ENCODE data around the gene HAPLN2. TPM values are rescaled to one million over a fixed set of nuclear protein-coding genes. Genes with fewer than 3 reads are reported as not detected.

The HAPLN2 gene
- total RNA-seq, 2 donors from 2014 or later, result 6.1 to 10.2 TPM

DNA sequence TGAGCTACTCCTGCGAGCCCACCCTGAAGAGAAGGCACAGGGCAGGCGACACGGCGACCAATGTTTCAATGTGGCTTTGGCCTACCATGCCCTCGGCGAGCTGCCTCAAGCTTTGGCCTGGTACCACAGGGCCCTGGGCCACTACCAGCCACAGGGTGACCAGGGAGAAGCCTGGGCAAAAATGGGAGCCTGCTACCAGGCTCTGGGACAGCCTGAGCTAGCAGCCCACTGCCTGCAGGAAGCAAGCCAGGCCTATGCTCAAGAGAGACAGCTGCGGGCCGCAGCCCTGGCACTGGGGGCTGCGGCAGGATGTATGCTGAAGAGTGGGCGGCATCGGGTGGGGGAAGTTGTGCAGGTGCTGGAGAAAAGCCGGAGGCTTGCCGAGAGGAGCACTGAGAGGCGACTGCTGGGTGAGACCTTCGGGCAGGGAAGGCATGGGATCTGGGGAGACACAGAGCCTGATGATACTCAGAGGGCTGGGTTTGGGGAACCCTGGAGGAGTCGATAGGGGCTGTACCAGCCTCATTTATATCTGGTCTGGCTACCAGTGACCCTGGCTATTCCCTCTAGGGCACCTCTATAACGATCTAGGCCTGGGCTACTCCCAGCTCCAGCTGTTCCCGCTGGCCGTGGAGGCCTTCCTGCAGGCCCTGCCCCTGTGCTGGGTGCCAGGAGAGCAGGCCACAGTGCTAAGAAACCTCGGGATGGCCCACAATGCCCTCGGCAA lies 37.4 kb upstream of the HAPLN2 start:
- H3K27ac ChIP-seq, result no peak overlapping the region
- intact Hi-C loops (cut with DNase I), result loop anchor here (2.0 kb wide), 1 partner anchor 75 kb away; no protein-coding TSS in a partner anchor
- no peaks in the 10 kb centered on the region for H3K9me3 ChIP-seq
- no peak overlapping the region for H3K4me3 ChIP-seq
- TF ChIP-seq POLR2A (IDR thresholded peaks at IDR 0.05) (no peak), POLR2AphosphoS5 (IDR thresholded peaks at IDR 0.05) (no peak)
- TF ChIP-seq, protein P1, sequence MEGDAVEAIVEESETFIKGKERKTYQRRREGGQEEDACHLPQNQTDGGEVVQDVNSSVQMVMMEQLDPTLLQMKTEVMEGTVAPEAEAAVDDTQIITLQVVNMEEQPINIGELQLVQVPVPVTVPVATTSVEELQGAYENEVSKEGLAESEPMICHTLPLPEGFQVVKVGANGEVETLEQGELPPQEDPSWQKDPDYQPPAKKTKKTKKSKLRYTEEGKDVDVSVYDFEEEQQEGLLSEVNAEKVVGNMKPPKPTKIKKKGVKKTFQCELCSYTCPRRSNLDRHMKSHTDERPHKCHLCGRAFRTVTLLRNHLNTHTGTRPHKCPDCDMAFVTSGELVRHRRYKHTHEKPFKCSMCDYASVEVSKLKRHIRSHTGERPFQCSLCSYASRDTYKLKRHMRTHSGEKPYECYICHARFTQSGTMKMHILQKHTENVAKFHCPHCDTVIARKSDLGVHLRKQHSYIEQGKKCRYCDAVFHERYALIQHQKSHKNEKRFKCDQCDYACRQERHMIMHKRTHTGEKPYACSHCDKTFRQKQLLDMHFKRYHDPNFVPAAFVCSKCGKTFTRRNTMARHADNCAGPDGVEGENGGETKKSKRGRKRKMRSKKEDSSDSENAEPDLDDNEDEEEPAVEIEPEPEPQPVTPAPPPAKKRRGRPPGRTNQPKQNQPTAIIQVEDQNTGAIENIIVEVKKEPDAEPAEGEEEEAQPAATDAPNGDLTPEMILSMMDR (IDR thresholded peaks at IDR 0.05), result no peak
- 78% methylated on average over 21 of the region's 21 CpGs for WGBS
- no peaks in the 10 kb centered on the region for H3K4me1 ChIP-seq (replicated peaks)
- no peaks in the 10 kb centered on the region for H3K27me3 ChIP-seq (replicated peaks; ENCODE audit: insufficient read depth)
- DNase-seq (ENCODE audit: low spot score), result no peak
- H3K36me3 ChIP-seq, result no peaks in the 10 kb centered on the region

DNA sequence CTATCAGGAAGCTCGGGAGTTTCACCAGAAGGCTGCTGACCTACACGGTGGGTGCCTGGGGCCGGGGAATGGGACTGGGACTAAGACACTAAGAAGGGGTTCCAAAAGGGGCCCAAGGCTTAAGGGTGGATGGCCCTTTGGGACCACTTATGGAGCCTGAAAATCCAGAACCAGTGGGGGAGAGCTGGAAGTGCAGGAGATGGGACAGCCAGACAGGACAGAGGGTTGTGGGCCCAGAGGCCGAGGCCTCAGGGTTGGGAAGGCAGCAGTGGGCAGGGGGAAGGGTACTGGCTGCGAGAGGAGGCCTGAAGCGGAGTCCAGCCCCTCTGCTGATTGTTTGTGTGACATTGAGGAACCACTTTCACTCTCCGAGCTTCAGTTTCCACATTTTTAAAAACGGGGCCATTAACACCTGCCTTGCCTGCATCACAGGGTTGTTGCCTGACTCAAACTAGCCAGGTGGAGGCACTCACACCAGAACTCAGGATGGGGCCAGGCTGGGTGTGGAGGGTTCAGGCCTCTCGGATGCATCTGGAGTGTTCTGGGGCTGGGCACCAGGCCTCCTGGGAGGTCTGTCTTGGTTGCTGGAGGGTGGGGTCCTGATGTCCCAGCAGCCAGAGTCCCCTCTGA lies 36.7 kb upstream of the HAPLN2 start:
- Histone ChIP-seq H3K9me3 (no peaks in the 10 kb centered on the region), H3K4me3 (no peak overlapping the region), H3K27ac (no peak overlapping the region), H3K36me3 (no peaks in the 10 kb centered on the region), H3K4me1 (replicated peaks) (no peaks in the 10 kb centered on the region), H3K27me3 (replicated peaks; ENCODE audit: insufficient read depth) (no peaks in the 10 kb centered on the region)
- intact Hi-C loops (cut with DNase I), result loop anchor here (2.0 kb wide), 1 partner anchor 74 kb away; no protein-coding TSS in a partner anchor
- no peak for DNase-seq (ENCODE audit: low spot score)
- WGBS, result 81% methylated on average over 9 of the region's 9 CpGs
- TF ChIP-seq POLR2AphosphoS5 (IDR thresholded peaks at IDR 0.05), result no peak
- TF ChIP-seq POLR2A (IDR thresholded peaks at IDR 0.05), result no peak
- TF ChIP-seq, protein P1 (IDR thresholded peaks at IDR 0.05), result no peak

DNA sequence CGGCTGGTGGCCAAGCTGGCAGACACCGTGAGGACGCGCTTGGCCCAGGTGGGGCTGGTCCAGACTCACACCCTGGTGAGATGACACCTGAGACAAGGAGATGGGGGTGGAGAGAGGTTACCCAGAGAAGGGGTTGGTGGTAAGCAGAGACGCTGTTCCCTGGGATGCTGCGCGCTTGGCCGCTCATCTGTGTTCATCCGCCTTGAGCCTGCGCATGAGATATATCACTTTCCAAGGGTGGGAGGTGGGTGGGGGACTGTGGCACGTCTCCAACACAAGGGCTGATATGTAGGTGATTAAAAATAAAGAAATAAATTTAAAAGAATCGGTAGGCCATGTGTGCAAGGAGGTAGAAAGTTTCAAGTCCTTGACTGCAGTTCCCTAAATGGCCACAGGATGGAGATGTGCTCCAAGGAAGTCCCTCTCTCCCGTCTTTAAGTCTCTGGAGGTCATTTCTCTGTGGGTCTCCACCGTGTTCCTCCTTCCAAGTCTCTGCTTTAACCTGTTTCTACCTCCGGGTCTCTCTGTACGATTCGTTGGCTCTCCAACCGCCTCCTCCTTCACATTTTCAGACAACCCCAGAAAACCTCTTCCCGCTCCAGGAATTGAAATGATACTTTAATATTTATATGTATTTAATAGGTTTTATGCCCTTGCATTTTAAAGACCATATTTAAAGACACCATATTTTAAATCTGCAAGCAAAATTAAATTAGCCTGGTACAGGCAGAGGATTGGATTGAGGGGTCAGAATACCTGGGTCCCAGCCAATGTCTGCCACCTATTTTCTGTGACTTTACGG lies 35.2 kb upstream of the HAPLN2 start:
- peak; percentile 74 for DNase-seq (ENCODE audit: low spot score)
- intact Hi-C loops (cut with DNase I), result loop anchor here (2.0 kb wide), 1 partner anchor 73 kb away; no protein-coding TSS in a partner anchor
- Histone ChIP-seq H3K4me3 (no peak overlapping the region), H3K27me3 (replicated peaks; ENCODE audit: insufficient read depth) (no peaks in the 10 kb centered on the region), H3K36me3 (no peaks in the 10 kb centered on the region), H3K4me1 (replicated peaks) (no peaks in the 10 kb centered on the region), H3K27ac (no peak overlapping the region), H3K9me3 (no peaks in the 10 kb centered on the region)
- 53% methylated on average over 20 of the region's 20 CpGs for WGBS
- TF ChIP-seq POLR2A (IDR thresholded peaks at IDR 0.05) (no peak), POLR2AphosphoS5 (IDR thresholded peaks at IDR 0.05) (peak; percentile 59)
- TF ChIP-seq, protein P1 (IDR thresholded peaks at IDR 0.05), result peak; percentile 88 to 93 (median 90)

- Histone ChIP-seq H3K27ac (no peak overlapping the region), H3K4me3 (no peak overlapping the region), H3K4me1 (replicated peaks) (no peaks in the 10 kb centered on the region), H3K27me3 (replicated peaks; ENCODE audit: insufficient read depth) (no peaks in the 10 kb centered on the region), H3K9me3 (no peaks in the 10 kb centered on the region), H3K36me3 (no peaks in the 10 kb centered on the region)
- TF ChIP-seq, protein P1 (IDR thresholded peaks at IDR 0.05), result no peak
- TF ChIP-seq POLR2AphosphoS5 (IDR thresholded peaks at IDR 0.05), result no peak
- intact Hi-C loops (cut with DNase I), result loop anchor here (5.0 kb wide), 1 partner anchor 37 kb away; no protein-coding TSS in a partner anchor
- 51% methylated on average over 11 of the region's 11 CpGs for WGBS
- DNase-seq (ENCODE audit: low spot score), result no peak
Observed at GRCh38 chr1:156584813-156585212, 34.4 kb upstream of the HAPLN2 start.

Data from prostate gland (tissue), 2 donors.